Measurements from ENCODE around the gene POLE2.
A peak's percentile ranks its signal among the peaks of the same experiment; 100 is the strongest.
"Not testable (repeated sequence)": the region's sequence is repeated elsewhere in the genome, so short reads cannot be mapped to it uniquely, and the experiment has no call there.

The POLE2 gene

GRCh38 chr14:49687942-49688700, at the start of gene POLE2:
Gene POLE2 (minus strand): TSS chr14:49688214. CDS start chr14:49688203, 11 bp downstream.
- TF ChIP-seq CTCF (IDR thresholded peaks at IDR 0.05; ENCODE audit: control insufficient read depth, extremely low read depth, insufficient read depth) = no peak
- peak within 1 kb of the TSS; percentile 58 for H3K4me3 ChIP-seq (ENCODE audit: low read depth, low read length)
- DNase-seq (ENCODE audit: low read depth) = peak; percentile 1

GRCh38 chr14:49735669-49736068, 47.7 kb upstream of the POLE2 start:
- not testable (repeated sequence) for DNase-seq (ENCODE audit: low read depth); H3K4me3 ChIP-seq (ENCODE audit: low read depth, low read length)

GRCh38 chr14:49733836-49734235, 45.8 kb upstream of the POLE2 start:
- no peak overlapping the region for H3K4me3 ChIP-seq (ENCODE audit: low read depth, low read length)
- no peak for TF ChIP-seq CTCF (IDR thresholded peaks at IDR 0.05; ENCODE audit: control insufficient read depth, extremely low read depth, insufficient read depth)
- no peak for DNase-seq (ENCODE audit: low read depth)

GRCh38 chr14:49732896-49733295, 44.9 kb upstream of the POLE2 start:
- no peak for TF ChIP-seq CTCF (IDR thresholded peaks at IDR 0.05; ENCODE audit: control insufficient read depth, extremely low read depth, insufficient read depth)
- no peak overlapping the region for H3K4me3 ChIP-seq (ENCODE audit: low read depth, low read length)
- DNase-seq (ENCODE audit: low read depth) = no peak

- TF ChIP-seq CTCF (IDR thresholded peaks at IDR 0.05; ENCODE audit: control insufficient read depth, extremely low read depth, insufficient read depth) = no peak
- no peak for DNase-seq (ENCODE audit: low read depth)
These were observed 39.2 kb upstream of the POLE2 start for GRCh38 chr14:49727171-49727570.

GRCh38 chr14:49721733-49722435, 33.9 kb upstream of the POLE2 start:
- not testable (repeated sequence) for H3K4me3 ChIP-seq (ENCODE audit: low read depth, low read length); DNase-seq (ENCODE audit: low read depth)

More at GRCh38 chr14:49727171-49727570, 39.2 kb upstream of the POLE2 start:
- no peak overlapping the region for H3K4me3 ChIP-seq (ENCODE audit: low read depth, low read length)

GRCh38 chr14:49720744-49721143, 32.7 kb upstream of the POLE2 start:
- H3K4me3 ChIP-seq (ENCODE audit: low read depth, low read length) = no peak overlapping the region
- no peak for DNase-seq (ENCODE audit: low read depth)
- TF ChIP-seq CTCF (IDR thresholded peaks at IDR 0.05; ENCODE audit: control insufficient read depth, extremely low read depth, insufficient read depth) = no peak

GRCh38 chr14:49710993-49711392, 23.0 kb upstream of the POLE2 start:
- not testable (repeated sequence) for H3K4me3 ChIP-seq (ENCODE audit: low read depth, low read length); DNase-seq (ENCODE audit: low read depth)

- H3K4me3 ChIP-seq (ENCODE audit: low read depth, low read length); DNase-seq (ENCODE audit: low read depth): not testable (repeated sequence)
These were observed 16.5 kb upstream of the POLE2 start for GRCh38 chr14:49704471-49704870.

Data from LNCaP clone FGC (cell line).